A673 (cell line): ENCODE results near the gene TFPI. TPM values are rescaled to one million over a fixed set of nuclear protein-coding genes. Genes with fewer than 3 reads are reported as not detected.

Experiments
- BruUV-seq: library from RNA; stranded (reverse); fragments of 400-500 nt; replicated peaks from 2 replicates; lab custom pipeline; 2021; lab: Mats Ljungman, UMichigan
- CTCF ChIA-PET: fragments of 300-600 bp; sonication (Branson Sonifier 250); formaldehyde crosslinking; loops from one replicate; lab custom pipeline; 2022; ENCODE audit warnings: antibody characterized with exemption; lab: Charles Lee
- POLR2A ChIA-PET: fragments of 300-600 bp; sonication (Branson Sonifier 250); formaldehyde crosslinking; loops from one replicate; lab custom pipeline; 2022; ENCODE audit warnings: antibody characterized with exemption; ENCODE audit not compliant: low non-redundant PET; lab: Charles Lee
- DNase-seq: peaks from one replicate; pipeline ENCODE4 v3.0.0-alpha.2; 2015; ENCODE audit warnings: low spot score
- H3K27ac ChIP-seq: fragments of 200-600 bp; sonication (generic); 2 replicates; pipeline ENCODE4 v1.5.1; 2016; ENCODE audit warnings: mixed run types, low read depth, mild to moderate bottlenecking, mixed read lengths, antibody characterized with exemption, low read length; ENCODE audit not compliant: poor library complexity, severe bottlenecking
- H3K27me3 ChIP-seq: fragments of 200-600 bp; sonication (generic); replicated peaks from 2 replicates; pipeline ENCODE4 v1.6.1; 2017; ENCODE audit warnings: mixed run types, low read depth, mild to moderate bottlenecking, mixed read lengths, antibody characterized with exemption, low read length; ENCODE audit not compliant: insufficient read depth, poor library complexity
- H3K36me3 ChIP-seq: fragments of 200-600 bp; sonication (generic); 2 replicates; pipeline ENCODE4 v1.6.1; 2016; ENCODE audit warnings: mixed run types, mild to moderate bottlenecking, mixed read lengths, antibody characterized with exemption, low read length; ENCODE audit not compliant: insufficient read depth, poor library complexity, severe bottlenecking
- H3K4me1 ChIP-seq: fragments of 200-600 bp; sonication (generic); 2 replicates; pipeline ENCODE4 v1.6.1; 2017; ENCODE audit warnings: mixed run types, mild to moderate bottlenecking, mixed read lengths, antibody characterized with exemption, low read length; ENCODE audit not compliant: insufficient read depth, poor library complexity, severe bottlenecking
- H3K4me3 ChIP-seq: fragments of 200-600 bp; sonication (generic); 2 replicates; pipeline ENCODE4 v1.5.1; 2016; ENCODE audit warnings: low read depth, mixed run types, mild to moderate bottlenecking, mixed read lengths, low read length; ENCODE audit not compliant: poor library complexity, severe bottlenecking
- H3K9me3 ChIP-seq: fragments of 200-600 bp; sonication (generic); 2 replicates; pipeline ENCODE4 v1.6.1; 2016; ENCODE audit warnings: mixed run types, low read depth, mild to moderate bottlenecking, mixed read lengths, antibody characterized with exemption, low read length; ENCODE audit not compliant: poor library complexity, severe bottlenecking
- CTCF ChIP-seq: fragments of 300-800, 200-600 bp; sonication (generic); conservative IDR thresholded peaks from 2 replicates; pipeline ENCODE4 v1.5.1; 2017; ENCODE audit warnings: low read depth, mild to moderate bottlenecking, antibody characterized with exemption, low read length, moderate library complexity, mixed read lengths
- EZH2 ChIP-seq: fragments of 200-600 bp; sonication (generic); IDR thresholded peaks from 2 replicates; pipeline ENCODE4 v1.6.1; 2017; ENCODE audit warnings: borderline replicate concordance, low read depth, mild to moderate bottlenecking, mixed read lengths, antibody characterized with exemption, low read length; ENCODE audit not compliant: poor library complexity, severe bottlenecking
- intact Hi-C: fragments of 100-400 bp; cut with micrococcal nuclease; formaldehyde crosslinking; loops from one replicate; pipeline ENCODE4 v1.10.0; 2022; ENCODE audit not compliant: unreplicated experiment
- total RNA-seq: library from RNA; stranded (reverse); gene quantifications from 2 replicates; pipeline ENCODE4 v1.2.3, GENCODE V29; 2021

TFPI gene
- total RNA-seq, 1 experiment from 2014 or later, result 36.3 TPM

- Histone ChIP-seq H3K4me1 (peaks cover 68% of the 10 kb centered on the region), H3K36me3 (no peaks in the 10 kb centered on the region), H3K9me3 (no peaks in the 10 kb centered on the region), H3K4me3 (no peak overlapping the region), H3K27ac (peak overlapping the region; percentile 80), H3K27me3 (no peaks in the 10 kb centered on the region)
- intact Hi-C loops, result no loop called here
- CTCF ChIA-PET, result no interaction called here
- DNase-seq, result no peak
- no peak for TF ChIP-seq EZH2
- no peak for TF ChIP-seq CTCF
- POLR2A ChIA-PET, result no interaction called here
- no TSS peak for BruUV-seq
These were observed 5.6 kb downstream of the TFPI start for GRCh38 chr2:187548656-187549055.

GRCh38 chr2:187547353-187547979, 6.8 kb downstream of the TFPI start:
- intact Hi-C loops, result no loop called here
- ChIA-PET POLR2A (no interaction called here), CTCF (interaction anchor here (0.8 kb wide), 1 partner anchor 48 kb away, joined by 4 read pairs; no protein-coding TSS in a partner anchor)
- H3K27ac ChIP-seq, result peak overlapping the region; percentile 80
- BruUV-seq, result TSS peak; percentile 94
- H3K27me3 ChIP-seq, result no peaks in the 10 kb centered on the region
- TF ChIP-seq EZH2 (no peak), CTCF (no peak)
- H3K4me1 ChIP-seq, result peaks cover 80% of the 10 kb centered on the region
- H3K4me3 ChIP-seq, result no peak overlapping the region
- peak; percentile 96 for DNase-seq
- H3K36me3 ChIP-seq, result no peaks in the 10 kb centered on the region
- no peaks in the 10 kb centered on the region for H3K9me3 ChIP-seq

- BruUV-seq, result no TSS peak
- no peak for DNase-seq
- intact Hi-C loops, result no loop called here
- CTCF ChIA-PET, result interaction anchor here (0.8 kb wide), 1 partner anchor 47 kb away, joined by 4 read pairs; no protein-coding TSS in a partner anchor
- Histone ChIP-seq H3K4me3 (no peak overlapping the region), H3K27ac (peak overlapping the region; percentile 80), H3K4me1 (peaks cover 86% of the 10 kb centered on the region), H3K27me3 (no peaks in the 10 kb centered on the region), H3K36me3 (no peaks in the 10 kb centered on the region), H3K9me3 (no peaks in the 10 kb centered on the region)
- POLR2A ChIA-PET, result no interaction called here
- TF ChIP-seq CTCF (no peak), EZH2 (no peak)
These were observed 7.4 kb downstream of the TFPI start for GRCh38 chr2:187546762-187547333.
